PC-9 (cell line): ENCODE data around the gene TAX1BP1.

Experiments used
- CTCF ChIP-seq: fragments of 200-600 bp; sonication (generic); conservative IDR thresholded peaks from 2 replicates; pipeline ENCODE4 v1.6.1; 2017; ENCODE audit warnings: mixed run types, antibody characterized with exemption, mild to moderate bottlenecking, moderate library complexity
- EZH2 ChIP-seq: fragments of 200-600 bp; sonication (generic); IDR thresholded peaks from 2 replicates; pipeline ENCODE4 v1.8.0; 2017; ENCODE audit warnings: antibody characterized with exemption, low read depth

- no peak for TF ChIP-seq EZH2
- no peak for TF ChIP-seq CTCF
Measured at GRCh38 chr7:27834179-27834921, 94.4 kb downstream of the TAX1BP1 start.
